Measurements from ENCODE around the gene ZDHHC20. TPM values are rescaled to one million over a fixed set of nuclear protein-coding genes. Genes with fewer than 3 reads are reported as not detected.

The ZDHHC20 gene
- total RNA-seq, 4 donors from 2014 or later: 20.7 to 161 (median 61.9) TPM

- H3K36me3 ChIP-seq: no peaks in the 10 kb centered on the region
- DNase-seq: no peak
- no peaks in the 10 kb centered on the region for H3K4me1 ChIP-seq
- no peak overlapping the region for H3K4me3 ChIP-seq
- TF ChIP-seq POLR2A (IDR thresholded peaks at IDR 0.05): no peak
- no peak for TF ChIP-seq CTCF (IDR thresholded peaks at IDR 0.05)
- H3K9me3 ChIP-seq: peaks cover 0 to 7% of the 10 kb centered on the region in 2 donors
- no peak overlapping the region for H3K27ac ChIP-seq
- intact Hi-C loops (cut with DNase I; ENCODE audit: low total_unique reads): loop anchor here (10.0 kb wide), 1 partner anchor 369 kb away; no protein-coding TSS in a partner anchor
- no peaks in the 10 kb centered on the region for H3K27me3 ChIP-seq
Observed at GRCh38 chr13:21483748-21484147, 24.6 kb upstream of the ZDHHC20 start.

GRCh38 chr13:21481359-21481758 lies 22.3 kb upstream of the ZDHHC20 start:
- H3K27me3 ChIP-seq: no peaks in the 10 kb centered on the region
- H3K27ac ChIP-seq: no peak overlapping the region
- no peak for TF ChIP-seq CTCF (IDR thresholded peaks at IDR 0.05)
- TF ChIP-seq POLR2A (IDR thresholded peaks at IDR 0.05): no peak
- peaks cover 0 to 1% of the 10 kb centered on the region in 2 donors for H3K9me3 ChIP-seq
- no peak overlapping the region for H3K4me3 ChIP-seq
- H3K4me1 ChIP-seq: no peaks in the 10 kb centered on the region
- no peaks in the 10 kb centered on the region for H3K36me3 ChIP-seq
- intact Hi-C loops (cut with DNase I; ENCODE audit: low total_unique reads): loop anchor here (10.0 kb wide), 1 partner anchor 367 kb away; no protein-coding TSS in a partner anchor
- no peak for DNase-seq

GRCh38 chr13:21478881-21479808 lies 20.0 kb upstream of the ZDHHC20 start:
- H3K9me3 ChIP-seq: no peaks in the 10 kb centered on the region
- no peak overlapping the region for H3K27ac ChIP-seq
- intact Hi-C loops (cut with DNase I; ENCODE audit: low total_unique reads): loop anchor here (10.0 kb wide), 1 partner anchor 184 kb away; no protein-coding TSS in a partner anchor
- no peaks in the 10 kb centered on the region for H3K4me1 ChIP-seq
- H3K27me3 ChIP-seq: no peaks in the 10 kb centered on the region
- no peaks in the 10 kb centered on the region for H3K36me3 ChIP-seq
- DNase-seq: peak in 1 of 2 donors; percentile 50
- TF ChIP-seq POLR2A (IDR thresholded peaks at IDR 0.05) (no peak), CTCF (IDR thresholded peaks at IDR 0.05) (peak; percentile 66 to 75 (median 70))
- H3K4me3 ChIP-seq: peak overlapping the region in 1 of 2 donors; percentile 26

GRCh38 chr13:21476893-21477472 lies 17.9 kb upstream of the ZDHHC20 start:
- TF ChIP-seq CTCF (IDR thresholded peaks at IDR 0.05): peak; percentile 78 to 91 (median 84)
- peak in 1 of 2 donors; percentile 16 for TF ChIP-seq POLR2A (IDR thresholded peaks at IDR 0.05)
- intact Hi-C loops (cut with DNase I; ENCODE audit: low total_unique reads): loop anchor here (10.0 kb wide), 1 partner anchor 182 kb away; no protein-coding TSS in a partner anchor
- Histone ChIP-seq H3K36me3 (no peaks in the 10 kb centered on the region), H3K4me1 (no peaks in the 10 kb centered on the region), H3K9me3 (no peaks in the 10 kb centered on the region), H3K27ac (peak overlapping the region in 1 of 2 donors; percentile 32), H3K4me3 (peak overlapping the region; percentile 15 to 17), H3K27me3 (no peaks in the 10 kb centered on the region)
- peak; percentile 67 to 79 for DNase-seq

All from uterus (tissue), 4 donors.